NB4 (cell line): ENCODE measurements around the gene BLOC1S1.

ENCODE experiments used
- POLR2A ChIP-seq: IDR thresholded peaks from 2 replicates; pipeline ENCODE4 v1.6.1; 2011; ENCODE audit warnings: mild to moderate bottlenecking; ENCODE audit not compliant: insufficient read length; ENCODE audit errors: extremely low read depth
- TF ChIP-seq, protein P1 (sequence below): IDR thresholded peaks from one replicate; pipeline ENCODE4 v1.5.1; 2012; ENCODE audit warnings: low read depth, low read length

DNA sequence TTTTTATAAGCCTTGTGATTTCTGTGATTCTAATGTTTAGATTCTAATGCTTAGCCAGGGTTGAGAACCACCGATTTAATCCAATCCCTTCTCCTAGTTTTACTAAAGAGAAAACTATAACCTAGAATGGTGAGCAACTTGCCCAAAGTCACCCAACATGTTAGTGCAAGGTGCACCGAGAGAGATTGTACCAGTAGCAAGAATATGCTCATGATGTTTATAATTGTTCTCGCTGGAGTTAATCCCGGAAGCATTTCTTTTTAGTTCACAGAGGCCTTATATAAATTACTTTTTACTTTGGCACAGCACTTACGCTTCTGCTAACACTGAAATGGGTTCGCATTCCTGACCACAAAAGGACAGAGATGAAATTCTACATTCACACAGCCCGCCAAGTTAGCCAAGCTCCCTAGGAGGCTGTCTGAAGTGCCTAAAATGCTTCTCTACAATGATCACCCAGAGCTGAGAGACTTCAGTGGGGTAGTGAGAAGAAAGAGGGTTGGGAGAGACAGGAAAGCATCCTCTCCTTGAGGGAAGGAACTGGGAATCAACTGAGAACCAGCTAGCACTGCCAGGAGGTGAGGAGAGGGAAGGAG is 579 bp upstream of the BLOC1S1 start:
- TF ChIP-seq POLR2A, result no peak
- TF ChIP-seq, protein P1, sequence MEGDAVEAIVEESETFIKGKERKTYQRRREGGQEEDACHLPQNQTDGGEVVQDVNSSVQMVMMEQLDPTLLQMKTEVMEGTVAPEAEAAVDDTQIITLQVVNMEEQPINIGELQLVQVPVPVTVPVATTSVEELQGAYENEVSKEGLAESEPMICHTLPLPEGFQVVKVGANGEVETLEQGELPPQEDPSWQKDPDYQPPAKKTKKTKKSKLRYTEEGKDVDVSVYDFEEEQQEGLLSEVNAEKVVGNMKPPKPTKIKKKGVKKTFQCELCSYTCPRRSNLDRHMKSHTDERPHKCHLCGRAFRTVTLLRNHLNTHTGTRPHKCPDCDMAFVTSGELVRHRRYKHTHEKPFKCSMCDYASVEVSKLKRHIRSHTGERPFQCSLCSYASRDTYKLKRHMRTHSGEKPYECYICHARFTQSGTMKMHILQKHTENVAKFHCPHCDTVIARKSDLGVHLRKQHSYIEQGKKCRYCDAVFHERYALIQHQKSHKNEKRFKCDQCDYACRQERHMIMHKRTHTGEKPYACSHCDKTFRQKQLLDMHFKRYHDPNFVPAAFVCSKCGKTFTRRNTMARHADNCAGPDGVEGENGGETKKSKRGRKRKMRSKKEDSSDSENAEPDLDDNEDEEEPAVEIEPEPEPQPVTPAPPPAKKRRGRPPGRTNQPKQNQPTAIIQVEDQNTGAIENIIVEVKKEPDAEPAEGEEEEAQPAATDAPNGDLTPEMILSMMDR, result no peak
